Measurements from ENCODE around the gene ARHGEF12.

Gene ARHGEF12

DNA sequence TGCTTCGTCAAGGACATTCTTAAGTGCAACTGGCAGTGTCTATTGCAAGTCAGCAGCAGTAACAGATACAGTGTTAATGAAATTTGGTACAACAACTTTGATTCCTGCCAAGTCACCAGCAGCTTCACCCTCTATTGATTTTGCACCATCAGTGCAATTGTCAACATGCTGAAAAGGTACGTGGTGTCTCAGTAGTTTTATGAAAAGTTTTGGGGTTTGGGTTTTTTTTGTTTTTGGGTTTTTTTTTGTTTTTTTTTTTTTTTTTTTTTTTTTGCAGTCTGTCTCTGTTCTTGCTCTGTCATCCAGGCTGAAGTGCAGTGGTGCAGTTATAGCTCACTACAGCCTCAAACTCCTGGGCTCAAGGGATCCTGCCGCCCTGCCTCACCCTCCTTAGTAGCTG is 156.3 kb downstream of the ARHGEF12 start:
- TF ChIP-seq, protein P1, sequence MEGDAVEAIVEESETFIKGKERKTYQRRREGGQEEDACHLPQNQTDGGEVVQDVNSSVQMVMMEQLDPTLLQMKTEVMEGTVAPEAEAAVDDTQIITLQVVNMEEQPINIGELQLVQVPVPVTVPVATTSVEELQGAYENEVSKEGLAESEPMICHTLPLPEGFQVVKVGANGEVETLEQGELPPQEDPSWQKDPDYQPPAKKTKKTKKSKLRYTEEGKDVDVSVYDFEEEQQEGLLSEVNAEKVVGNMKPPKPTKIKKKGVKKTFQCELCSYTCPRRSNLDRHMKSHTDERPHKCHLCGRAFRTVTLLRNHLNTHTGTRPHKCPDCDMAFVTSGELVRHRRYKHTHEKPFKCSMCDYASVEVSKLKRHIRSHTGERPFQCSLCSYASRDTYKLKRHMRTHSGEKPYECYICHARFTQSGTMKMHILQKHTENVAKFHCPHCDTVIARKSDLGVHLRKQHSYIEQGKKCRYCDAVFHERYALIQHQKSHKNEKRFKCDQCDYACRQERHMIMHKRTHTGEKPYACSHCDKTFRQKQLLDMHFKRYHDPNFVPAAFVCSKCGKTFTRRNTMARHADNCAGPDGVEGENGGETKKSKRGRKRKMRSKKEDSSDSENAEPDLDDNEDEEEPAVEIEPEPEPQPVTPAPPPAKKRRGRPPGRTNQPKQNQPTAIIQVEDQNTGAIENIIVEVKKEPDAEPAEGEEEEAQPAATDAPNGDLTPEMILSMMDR (IDR thresholded peaks at IDR 0.05; ENCODE audit: borderline replicate concordance, control extremely low read depth, extremely low read depth, insufficient read depth, missing control alignments) = no peak
- DNase-seq (ENCODE audit: low spot score) = no peak
- in situ Hi-C loops (cut with MboI; ENCODE audit: low sequenced_read_pairs, unreplicated experiment) = no loop called here

DNA sequence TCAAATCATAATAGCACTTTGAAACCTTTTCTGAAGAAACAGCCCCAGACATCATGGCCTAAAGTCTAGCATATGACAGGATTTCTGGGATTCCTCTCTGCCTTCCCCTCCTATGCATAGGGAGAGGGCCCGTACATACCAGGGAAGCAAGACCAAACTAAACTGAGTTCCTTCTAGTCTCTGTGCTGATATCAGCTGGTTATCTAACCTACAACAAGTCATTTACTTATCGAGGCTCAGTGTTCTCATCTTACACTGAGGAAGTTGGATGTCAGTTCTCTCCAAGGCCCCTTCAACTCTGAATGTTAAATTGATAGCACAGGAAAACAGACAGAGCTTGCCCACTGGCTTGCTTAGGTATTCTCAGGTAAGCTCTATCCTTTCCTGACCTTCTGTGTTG is 158.4 kb downstream of the ARHGEF12 start:
- TF ChIP-seq, protein P1 (IDR thresholded peaks at IDR 0.05; ENCODE audit: borderline replicate concordance, control extremely low read depth, extremely low read depth, insufficient read depth, missing control alignments) = no peak
- no peak for DNase-seq (ENCODE audit: low spot score)
- in situ Hi-C loops (cut with MboI; ENCODE audit: low sequenced_read_pairs, unreplicated experiment) = no loop called here

DNA sequence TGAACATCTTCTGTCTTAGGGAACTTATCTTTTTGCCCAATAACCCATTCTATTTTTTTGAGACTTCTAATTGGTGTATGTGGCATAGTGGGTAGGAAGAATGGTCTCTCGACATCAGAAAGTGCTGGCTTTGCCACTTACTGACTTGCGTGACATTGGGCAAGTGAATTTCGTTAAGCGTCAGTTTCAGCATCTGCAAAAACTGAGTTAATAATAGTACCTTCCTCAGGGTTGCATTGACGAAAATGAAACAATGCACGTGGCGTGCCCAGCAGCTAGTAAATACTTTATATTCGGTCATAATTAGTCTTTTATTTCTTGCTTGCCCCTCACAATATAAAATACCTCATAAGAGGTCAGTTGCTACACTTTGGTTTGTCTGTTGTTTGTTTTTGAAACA is 162.9 kb downstream of the ARHGEF12 start:
- no peak for DNase-seq (ENCODE audit: low spot score)
- TF ChIP-seq, protein P1 (IDR thresholded peaks at IDR 0.05; ENCODE audit: borderline replicate concordance, control extremely low read depth, extremely low read depth, insufficient read depth, missing control alignments) = no peak
- in situ Hi-C loops (cut with MboI; ENCODE audit: low sequenced_read_pairs, unreplicated experiment) = no loop called here

DNA sequence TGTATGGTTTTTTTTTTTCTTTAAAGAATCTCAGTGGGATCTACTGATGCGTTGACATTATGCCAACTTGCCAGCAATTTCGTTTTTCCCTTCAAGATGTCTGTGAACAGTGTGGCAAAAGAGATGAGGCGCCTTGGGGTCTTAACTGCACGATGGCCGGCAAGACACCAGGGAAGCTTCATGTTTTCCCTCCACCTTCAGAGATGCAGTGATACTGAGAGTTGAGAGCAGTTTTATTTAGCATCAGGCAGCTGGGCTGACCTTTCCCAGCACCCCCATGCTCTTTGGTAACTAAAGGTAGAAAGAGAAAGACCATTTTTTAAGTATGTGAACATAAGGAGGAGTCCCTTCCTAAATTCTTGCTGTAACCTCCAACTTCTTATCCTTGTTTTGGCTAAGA is 163.6 kb downstream of the ARHGEF12 start:
- no peak for DNase-seq (ENCODE audit: low spot score)
- in situ Hi-C loops (cut with MboI; ENCODE audit: low sequenced_read_pairs, unreplicated experiment) = loop anchor here (10.0 to 25.0 kb wide), 3 partner anchors 455 to 687 kb away; partner anchors contain the start of gene TECTA
- TF ChIP-seq, protein P1 (IDR thresholded peaks at IDR 0.05; ENCODE audit: borderline replicate concordance, control extremely low read depth, extremely low read depth, insufficient read depth, missing control alignments) = no peak

DNA sequence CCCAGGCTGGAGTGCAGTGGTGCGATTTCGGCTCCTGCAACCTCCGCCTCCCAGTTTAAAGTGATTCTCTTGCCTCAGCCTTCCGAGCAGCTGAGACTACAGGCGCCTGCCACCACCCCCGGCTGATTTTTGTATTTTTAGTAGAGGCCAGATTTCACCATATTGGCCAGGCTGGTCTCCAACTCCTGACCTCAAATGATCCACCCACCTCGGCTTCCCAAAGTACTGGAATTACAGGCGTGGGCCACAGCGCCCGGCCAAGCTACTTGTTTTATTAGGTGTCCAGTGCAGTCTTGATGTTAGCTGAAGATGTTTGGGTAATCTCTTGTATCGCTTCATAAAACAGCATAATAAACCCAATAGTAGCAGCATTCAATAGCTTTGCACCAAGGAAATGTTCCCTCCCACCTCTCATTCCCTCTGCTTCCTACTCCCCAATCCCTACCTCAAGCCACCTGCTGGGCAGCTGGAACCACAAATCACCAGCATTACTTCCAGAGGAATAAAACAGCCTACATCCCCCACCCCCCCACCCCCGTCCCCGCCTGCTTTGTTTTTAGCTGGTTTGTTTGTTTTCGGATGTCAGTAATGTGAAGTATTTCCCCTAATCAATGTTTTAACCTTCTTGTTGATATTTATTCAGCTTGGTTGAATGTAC is 164.3 kb downstream of the ARHGEF12 start:
- DNase-seq (ENCODE audit: low spot score) = no peak
- in situ Hi-C loops (cut with MboI; ENCODE audit: low sequenced_read_pairs, unreplicated experiment) = loop anchor here (10.0 to 25.0 kb wide), 3 partner anchors 454 to 687 kb away; partner anchors contain the start of gene TECTA
- TF ChIP-seq, protein P1 (IDR thresholded peaks at IDR 0.05; ENCODE audit: borderline replicate concordance, control extremely low read depth, extremely low read depth, insufficient read depth, missing control alignments) = no peak

DNA sequence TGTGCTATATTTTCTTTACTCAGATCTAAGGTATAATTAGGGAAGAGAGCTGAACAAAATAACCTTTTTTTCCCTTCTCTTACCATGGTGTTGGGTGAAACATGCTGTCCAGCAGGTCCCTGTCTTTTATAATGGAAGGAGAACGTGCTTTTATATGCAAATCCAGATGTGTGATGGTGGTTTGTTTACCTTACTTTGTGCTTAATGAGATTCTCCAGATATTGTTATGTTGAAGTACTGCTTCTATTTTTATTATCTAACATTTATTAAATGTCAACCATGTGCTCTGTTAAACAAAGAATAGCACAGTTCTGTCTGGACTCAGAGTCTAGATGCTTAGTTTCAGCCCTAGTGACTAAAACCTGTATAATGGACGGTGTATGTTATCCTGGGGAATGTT is 165.2 kb downstream of the ARHGEF12 start:
- no peak for DNase-seq (ENCODE audit: low spot score)
- in situ Hi-C loops (cut with MboI; ENCODE audit: low sequenced_read_pairs, unreplicated experiment) = loop anchor here (10.0 to 25.0 kb wide), 3 partner anchors 453 to 686 kb away; partner anchors contain the start of gene TECTA
- TF ChIP-seq, protein P1 (IDR thresholded peaks at IDR 0.05; ENCODE audit: borderline replicate concordance, control extremely low read depth, extremely low read depth, insufficient read depth, missing control alignments) = no peak

Data from GM13976 (cell line).